HEK293 (cell line): ENCODE measurements around the gene ROR2.

Experiments used
- EGR2 ChIP-seq: fragments of 450-650 bp; formaldehyde crosslinking; IDR thresholded peaks from 2 replicates; pipeline ENCODE4 v1.5.1; 2016; ENCODE audit warnings: low read depth, missing biosample characterization, missing genetic modification characterization
- FEZF1 ChIP-seq: fragments of 450-650 bp; formaldehyde crosslinking; IDR thresholded peaks from 2 replicates; pipeline ENCODE4 v1.5.1; 2016; ENCODE audit warnings: missing biosample characterization, missing genetic modification characterization
- IKZF3 ChIP-seq: fragments of 450-650 bp; IDR thresholded peaks from 2 replicates; pipeline ENCODE4 v1.5.0; 2018; ENCODE audit warnings: missing biosample characterization, mild to moderate bottlenecking, missing genetic modification characterization, moderate library complexity
- KLF1 ChIP-seq: fragments of 450-650 bp; formaldehyde crosslinking; IDR thresholded peaks from 2 replicates; pipeline ENCODE4 v1.5.1; 2016; ENCODE audit warnings: missing biosample characterization, missing genetic modification characterization
- SP2 ChIP-seq: fragments of 450-650 bp; formaldehyde crosslinking; IDR thresholded peaks from 2 replicates; pipeline ENCODE4 v1.5.1; 2016; ENCODE audit warnings: missing biosample characterization, missing genetic modification characterization
- SP3 ChIP-seq: fragments of 450-650 bp; formaldehyde crosslinking; IDR thresholded peaks from 2 replicates; pipeline ENCODE4 v1.5.1; 2016; ENCODE audit warnings: missing biosample characterization, missing genetic modification characterization
- ZNF416 ChIP-seq: fragments of 450-650 bp; formaldehyde crosslinking; IDR thresholded peaks from 2 replicates; pipeline ENCODE4 v1.5.1; 2016; ENCODE audit warnings: missing biosample characterization, missing genetic modification characterization
- ZNF426 ChIP-seq: fragments of 450-650 bp; formaldehyde crosslinking; IDR thresholded peaks from 2 replicates; pipeline ENCODE4 v1.5.1; 2017; ENCODE audit warnings: missing biosample characterization, missing genetic modification characterization, mild to moderate bottlenecking, inconsistent platforms, moderate library complexity
- ZNF514 ChIP-seq: fragments of 450-650 bp; formaldehyde crosslinking; IDR thresholded peaks from 2 replicates; pipeline ENCODE4 v1.5.1; 2016; ENCODE audit warnings: missing biosample characterization, missing genetic modification characterization
- ZNF521 ChIP-seq: fragments of 450-650 bp; formaldehyde crosslinking; IDR thresholded peaks from 2 replicates; pipeline ENCODE4 v1.5.1; 2017; ENCODE audit warnings: missing biosample characterization, mild to moderate bottlenecking, missing genetic modification characterization
- ZNF529 ChIP-seq: fragments of 450-650 bp; formaldehyde crosslinking; IDR thresholded peaks from 2 replicates; pipeline ENCODE4 v1.5.1; 2017; ENCODE audit warnings: missing genetic modification characterization, missing biosample characterization; ENCODE audit not compliant: insufficient replicate concordance
- ZNF544 ChIP-seq: fragments of 450-650 bp; formaldehyde crosslinking; IDR thresholded peaks from 2 replicates; pipeline ENCODE4 v1.5.0; 2017; ENCODE audit warnings: missing biosample characterization, missing genetic modification characterization
- ZNF747 ChIP-seq: fragments of 450-650 bp; formaldehyde crosslinking; IDR thresholded peaks from 2 replicates; pipeline ENCODE4 v1.5.1; 2016; ENCODE audit warnings: missing biosample characterization, missing genetic modification characterization
- ZNF776 ChIP-seq: fragments of 450-650 bp; formaldehyde crosslinking; IDR thresholded peaks from 2 replicates; pipeline ENCODE4 v1.5.0; 2017; ENCODE audit warnings: missing biosample characterization, missing genetic modification characterization, borderline replicate concordance
- TF ChIP-seq, protein P1 (sequence below): fragments of 450-650 bp; formaldehyde crosslinking; IDR thresholded peaks from 2 replicates; pipeline ENCODE4 v1.5.1; 2016; ENCODE audit warnings: missing biosample characterization, missing genetic modification characterization, low read depth
- TF ChIP-seq, protein P2 (sequence below): fragments of 450-650 bp; formaldehyde crosslinking; IDR thresholded peaks from 2 replicates; pipeline ENCODE4 v1.5.1; 2016; ENCODE audit warnings: missing biosample characterization, missing genetic modification characterization
- TF ChIP-seq, protein P3 (sequence below): fragments of 450-650 bp; formaldehyde crosslinking; IDR thresholded peaks from 2 replicates; pipeline ENCODE4 v1.5.1; 2016; ENCODE audit warnings: missing biosample characterization, missing genetic modification characterization
- TF ChIP-seq, protein P4 (sequence below): fragments of 450-650 bp; formaldehyde crosslinking; IDR thresholded peaks from 2 replicates; pipeline ENCODE4 v1.5.1; 2016; ENCODE audit warnings: missing biosample characterization, missing genetic modification characterization
- TF ChIP-seq, protein P5 (sequence below): fragments of 450-650 bp; formaldehyde crosslinking; IDR thresholded peaks from 2 replicates; pipeline ENCODE4 v1.5.1; 2017; ENCODE audit warnings: missing biosample characterization, missing genetic modification characterization
- TF ChIP-seq, protein P6 (sequence below): fragments of 450-650 bp; IDR thresholded peaks from 2 replicates; pipeline ENCODE4 v1.5.1; 2018; ENCODE audit warnings: missing biosample characterization, mild to moderate bottlenecking, missing genetic modification characterization
- TF ChIP-seq, protein P7 (sequence below): fragments of 450-650 bp; formaldehyde crosslinking; IDR thresholded peaks from 2 replicates; pipeline ENCODE4 v1.5.1; 2017; ENCODE audit warnings: missing biosample characterization, missing genetic modification characterization
- TF ChIP-seq, protein P8 (sequence below): fragments of 450-650 bp; formaldehyde crosslinking; IDR thresholded peaks from 2 replicates; pipeline ENCODE4 v1.5.1; 2016; ENCODE audit warnings: missing biosample characterization, missing genetic modification characterization

Gene ROR2

DNA sequence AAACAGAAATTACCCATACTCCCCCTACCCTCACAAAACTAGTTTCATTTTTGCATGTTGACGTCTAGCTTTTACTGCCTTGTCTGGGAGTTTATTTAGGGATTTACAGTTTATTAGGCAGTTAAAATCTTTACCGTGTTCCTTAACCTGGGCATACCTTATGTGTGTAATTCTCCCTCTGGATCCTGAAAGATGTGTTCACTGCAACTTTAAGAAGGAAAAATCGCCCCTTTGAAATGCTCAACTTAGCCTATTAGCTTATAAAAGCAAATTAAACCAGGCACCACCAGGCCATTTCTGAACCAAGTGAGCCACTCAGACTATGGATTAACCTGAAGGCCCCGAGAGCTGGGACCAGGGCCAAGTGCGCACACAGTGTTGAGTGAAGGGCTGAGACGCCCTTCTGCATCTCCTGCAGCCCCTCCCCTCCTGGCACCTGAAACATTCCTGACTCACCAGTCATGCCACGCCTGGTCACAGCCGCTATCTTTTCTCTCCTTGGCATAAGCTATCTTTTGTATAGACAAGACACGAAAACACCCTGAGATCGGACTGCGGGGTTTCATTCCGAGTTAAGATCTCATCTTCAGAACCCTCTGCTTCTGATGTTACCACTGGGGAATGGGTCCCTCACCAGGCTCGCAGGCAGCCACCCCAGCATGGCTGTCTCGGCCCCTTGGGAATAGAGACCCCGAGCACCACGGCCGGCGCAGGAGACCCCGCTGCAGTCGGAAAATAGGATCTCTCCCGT lies 111.9 kb downstream of the ROR2 start (continued):
- TF ChIP-seq SP2 (tag by site-specific recombination): no peak
- no peak for TF ChIP-seq ZNF747 (tag by site-specific recombination)
- TF ChIP-seq ZNF521 (tag by site-specific recombination): no peak
- TF ChIP-seq IKZF3 (tag by site-specific recombination): peak; percentile 55; the same call in 1 of the 2 replicates
- TF ChIP-seq ZNF514 (tag by site-specific recombination): no peak
- TF ChIP-seq, protein P1, sequence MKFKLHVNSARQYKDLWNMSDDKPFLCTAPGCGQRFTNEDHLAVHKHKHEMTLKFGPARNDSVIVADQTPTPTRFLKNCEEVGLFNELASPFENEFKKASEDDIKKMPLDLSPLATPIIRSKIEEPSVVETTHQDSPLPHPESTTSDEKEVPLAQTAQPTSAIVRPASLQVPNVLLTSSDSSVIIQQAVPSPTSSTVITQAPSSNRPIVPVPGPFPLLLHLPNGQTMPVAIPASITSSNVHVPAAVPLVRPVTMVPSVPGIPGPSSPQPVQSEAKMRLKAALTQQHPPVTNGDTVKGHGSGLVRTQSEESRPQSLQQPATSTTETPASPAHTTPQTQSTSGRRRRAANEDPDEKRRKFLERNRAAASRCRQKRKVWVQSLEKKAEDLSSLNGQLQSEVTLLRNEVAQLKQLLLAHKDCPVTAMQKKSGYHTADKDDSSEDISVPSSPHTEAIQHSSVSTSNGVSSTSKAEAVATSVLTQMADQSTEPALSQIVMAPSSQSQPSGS (tag by site-specific recombination): no peak
- TF ChIP-seq ZNF416 (tag by site-specific recombination): no peak
- TF ChIP-seq ZNF529 (tag by site-specific recombination): no peak
- TF ChIP-seq, protein P2, sequence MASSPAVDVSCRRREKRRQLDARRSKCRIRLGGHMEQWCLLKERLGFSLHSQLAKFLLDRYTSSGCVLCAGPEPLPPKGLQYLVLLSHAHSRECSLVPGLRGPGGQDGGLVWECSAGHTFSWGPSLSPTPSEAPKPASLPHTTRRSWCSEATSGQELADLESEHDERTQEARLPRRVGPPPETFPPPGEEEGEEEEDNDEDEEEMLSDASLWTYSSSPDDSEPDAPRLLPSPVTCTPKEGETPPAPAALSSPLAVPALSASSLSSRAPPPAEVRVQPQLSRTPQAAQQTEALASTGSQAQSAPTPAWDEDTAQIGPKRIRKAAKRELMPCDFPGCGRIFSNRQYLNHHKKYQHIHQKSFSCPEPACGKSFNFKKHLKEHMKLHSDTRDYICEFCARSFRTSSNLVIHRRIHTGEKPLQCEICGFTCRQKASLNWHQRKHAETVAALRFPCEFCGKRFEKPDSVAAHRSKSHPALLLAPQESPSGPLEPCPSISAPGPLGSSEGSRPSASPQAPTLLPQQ (tag by site-specific recombination): peak; percentile 98
- TF ChIP-seq, protein P3, sequence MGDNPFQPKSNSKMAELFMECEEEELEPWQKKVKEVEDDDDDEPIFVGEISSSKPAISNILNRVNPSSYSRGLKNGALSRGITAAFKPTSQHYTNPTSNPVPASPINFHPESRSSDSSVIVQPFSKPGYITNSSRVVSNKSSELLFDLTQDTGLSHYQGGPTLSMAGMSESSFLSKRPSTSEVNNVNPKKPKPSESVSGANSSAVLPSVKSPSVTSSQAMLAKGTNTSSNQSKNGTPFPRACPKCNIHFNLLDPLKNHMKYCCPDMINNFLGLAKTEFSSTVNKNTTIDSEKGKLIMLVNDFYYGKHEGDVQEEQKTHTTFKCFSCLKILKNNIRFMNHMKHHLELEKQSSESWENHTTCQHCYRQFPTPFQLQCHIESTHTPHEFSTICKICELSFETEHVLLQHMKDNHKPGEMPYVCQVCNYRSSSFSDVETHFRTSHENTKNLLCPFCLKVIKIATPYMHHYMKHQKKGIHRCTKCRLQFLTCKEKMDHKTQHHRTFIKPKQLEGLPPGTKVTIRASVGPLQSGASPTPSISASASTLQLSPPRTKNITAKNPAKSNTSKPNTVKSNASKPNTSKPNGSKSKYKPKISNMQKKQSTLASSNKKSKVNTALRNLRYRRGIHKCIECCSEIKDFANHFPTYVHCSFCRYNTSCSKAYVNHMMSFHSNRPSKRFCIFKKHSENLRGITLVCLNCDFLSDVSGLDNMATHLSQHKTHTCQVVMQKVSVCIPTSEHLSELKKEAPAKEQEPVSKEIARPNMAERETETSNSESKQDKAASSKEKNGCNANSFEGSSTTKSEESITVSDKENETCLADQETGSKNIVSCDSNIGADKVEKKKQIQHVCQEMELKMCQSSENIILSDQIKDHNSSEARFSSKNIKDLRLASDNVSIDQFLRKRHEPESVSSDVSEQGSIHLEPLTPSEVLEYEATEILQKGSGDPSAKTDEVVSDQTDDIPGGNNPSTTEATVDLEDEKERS (tag by site-specific recombination): no peak
- TF ChIP-seq ZNF544: no peak
- TF ChIP-seq SP3 (tag by site-specific recombination): 0 out of 2 replicates have a peak, but pooled peaks have one; percentile 41
- TF ChIP-seq FEZF1 (tag by site-specific recombination): peak; percentile 95
- peak; percentile 92 for TF ChIP-seq KLF1 (tag by site-specific recombination)
- no peak for TF ChIP-seq ZNF426
- TF ChIP-seq, protein P4, sequence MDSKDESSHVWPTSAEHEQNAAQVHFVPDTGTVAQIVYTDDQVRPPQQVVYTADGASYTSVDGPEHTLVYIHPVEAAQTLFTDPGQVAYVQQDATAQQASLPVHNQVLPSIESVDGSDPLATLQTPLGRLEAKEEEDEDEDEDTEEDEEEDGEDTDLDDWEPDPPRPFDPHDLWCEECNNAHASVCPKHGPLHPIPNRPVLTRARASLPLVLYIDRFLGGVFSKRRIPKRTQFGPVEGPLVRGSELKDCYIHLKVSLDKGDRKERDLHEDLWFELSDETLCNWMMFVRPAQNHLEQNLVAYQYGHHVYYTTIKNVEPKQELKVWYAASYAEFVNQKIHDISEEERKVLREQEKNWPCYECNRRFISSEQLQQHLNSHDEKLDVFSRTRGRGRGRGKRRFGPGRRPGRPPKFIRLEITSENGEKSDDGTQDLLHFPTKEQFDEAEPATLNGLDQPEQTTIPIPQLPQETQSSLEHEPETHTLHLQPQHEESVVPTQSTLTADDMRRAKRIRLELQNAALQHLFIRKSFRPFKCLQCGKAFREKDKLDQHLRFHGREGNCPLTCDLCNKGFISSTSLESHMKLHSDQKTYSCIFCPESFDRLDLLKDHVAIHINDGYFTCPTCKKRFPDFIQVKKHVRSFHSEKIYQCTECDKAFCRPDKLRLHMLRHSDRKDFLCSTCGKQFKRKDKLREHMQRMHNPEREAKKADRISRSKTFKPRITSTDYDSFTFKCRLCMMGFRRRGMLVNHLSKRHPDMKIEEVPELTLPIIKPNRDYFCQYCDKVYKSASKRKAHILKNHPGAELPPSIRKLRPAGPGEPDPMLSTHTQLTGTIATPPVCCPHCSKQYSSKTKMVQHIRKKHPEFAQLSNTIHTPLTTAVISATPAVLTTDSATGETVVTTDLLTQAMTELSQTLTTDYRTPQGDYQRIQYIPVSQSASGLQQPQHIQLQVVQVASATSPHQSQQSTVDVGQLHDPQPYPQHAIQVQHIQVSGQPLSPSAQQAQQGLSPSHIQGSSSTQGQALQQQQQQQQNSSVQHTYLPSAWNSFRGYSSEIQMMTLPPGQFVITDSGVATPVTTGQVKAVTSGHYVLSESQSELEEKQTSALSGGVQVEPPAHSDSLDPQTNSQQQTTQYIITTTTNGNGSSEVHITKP (tag by site-specific recombination): no peak
- TF ChIP-seq, protein P5, sequence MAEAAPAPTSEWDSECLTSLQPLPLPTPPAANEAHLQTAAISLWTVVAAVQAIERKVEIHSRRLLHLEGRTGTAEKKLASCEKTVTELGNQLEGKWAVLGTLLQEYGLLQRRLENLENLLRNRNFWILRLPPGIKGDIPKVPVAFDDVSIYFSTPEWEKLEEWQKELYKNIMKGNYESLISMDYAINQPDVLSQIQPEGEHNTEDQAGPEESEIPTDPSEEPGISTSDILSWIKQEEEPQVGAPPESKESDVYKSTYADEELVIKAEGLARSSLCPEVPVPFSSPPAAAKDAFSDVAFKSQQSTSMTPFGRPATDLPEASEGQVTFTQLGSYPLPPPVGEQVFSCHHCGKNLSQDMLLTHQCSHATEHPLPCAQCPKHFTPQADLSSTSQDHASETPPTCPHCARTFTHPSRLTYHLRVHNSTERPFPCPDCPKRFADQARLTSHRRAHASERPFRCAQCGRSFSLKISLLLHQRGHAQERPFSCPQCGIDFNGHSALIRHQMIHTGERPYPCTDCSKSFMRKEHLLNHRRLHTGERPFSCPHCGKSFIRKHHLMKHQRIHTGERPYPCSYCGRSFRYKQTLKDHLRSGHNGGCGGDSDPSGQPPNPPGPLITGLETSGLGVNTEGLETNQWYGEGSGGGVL (tag by site-specific recombination): no peak
- TF ChIP-seq ZNF776: no peak
- TF ChIP-seq, protein P6, sequence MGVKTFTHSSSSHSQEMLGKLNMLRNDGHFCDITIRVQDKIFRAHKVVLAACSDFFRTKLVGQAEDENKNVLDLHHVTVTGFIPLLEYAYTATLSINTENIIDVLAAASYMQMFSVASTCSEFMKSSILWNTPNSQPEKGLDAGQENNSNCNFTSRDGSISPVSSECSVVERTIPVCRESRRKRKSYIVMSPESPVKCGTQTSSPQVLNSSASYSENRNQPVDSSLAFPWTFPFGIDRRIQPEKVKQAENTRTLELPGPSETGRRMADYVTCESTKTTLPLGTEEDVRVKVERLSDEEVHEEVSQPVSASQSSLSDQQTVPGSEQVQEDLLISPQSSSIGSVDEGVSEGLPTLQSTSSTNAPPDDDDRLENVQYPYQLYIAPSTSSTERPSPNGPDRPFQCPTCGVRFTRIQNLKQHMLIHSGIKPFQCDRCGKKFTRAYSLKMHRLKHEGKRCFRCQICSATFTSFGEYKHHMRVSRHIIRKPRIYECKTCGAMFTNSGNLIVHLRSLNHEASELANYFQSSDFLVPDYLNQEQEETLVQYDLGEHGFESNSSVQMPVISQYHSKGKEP: peak; percentile 61; the same call in 1 of the 2 replicates
- TF ChIP-seq, protein P7, sequence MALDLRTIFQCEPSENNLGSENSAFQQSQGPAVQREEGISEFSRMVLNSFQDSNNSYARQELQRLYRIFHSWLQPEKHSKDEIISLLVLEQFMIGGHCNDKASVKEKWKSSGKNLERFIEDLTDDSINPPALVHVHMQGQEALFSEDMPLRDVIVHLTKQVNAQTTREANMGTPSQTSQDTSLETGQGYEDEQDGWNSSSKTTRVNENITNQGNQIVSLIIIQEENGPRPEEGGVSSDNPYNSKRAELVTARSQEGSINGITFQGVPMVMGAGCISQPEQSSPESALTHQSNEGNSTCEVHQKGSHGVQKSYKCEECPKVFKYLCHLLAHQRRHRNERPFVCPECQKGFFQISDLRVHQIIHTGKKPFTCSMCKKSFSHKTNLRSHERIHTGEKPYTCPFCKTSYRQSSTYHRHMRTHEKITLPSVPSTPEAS (tag by site-specific recombination): no peak
- TF ChIP-seq EGR2 (tag by site-specific recombination): no peak
- TF ChIP-seq, protein P8, sequence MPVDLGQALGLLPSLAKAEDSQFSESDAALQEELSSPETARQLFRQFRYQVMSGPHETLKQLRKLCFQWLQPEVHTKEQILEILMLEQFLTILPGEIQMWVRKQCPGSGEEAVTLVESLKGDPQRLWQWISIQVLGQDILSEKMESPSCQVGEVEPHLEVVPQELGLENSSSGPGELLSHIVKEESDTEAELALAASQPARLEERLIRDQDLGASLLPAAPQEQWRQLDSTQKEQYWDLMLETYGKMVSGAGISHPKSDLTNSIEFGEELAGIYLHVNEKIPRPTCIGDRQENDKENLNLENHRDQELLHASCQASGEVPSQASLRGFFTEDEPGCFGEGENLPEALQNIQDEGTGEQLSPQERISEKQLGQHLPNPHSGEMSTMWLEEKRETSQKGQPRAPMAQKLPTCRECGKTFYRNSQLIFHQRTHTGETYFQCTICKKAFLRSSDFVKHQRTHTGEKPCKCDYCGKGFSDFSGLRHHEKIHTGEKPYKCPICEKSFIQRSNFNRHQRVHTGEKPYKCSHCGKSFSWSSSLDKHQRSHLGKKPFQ (tag by site-specific recombination): peak; percentile 94
